GM21737 (cell line): ENCODE measurements around the gene GCAT.
"Not testable (repeated sequence)": the region's sequence is repeated elsewhere in the genome, so short reads cannot be mapped to it uniquely, and the experiment has no call there.

Source experiments
- ATAC-seq: cut with Tn5 transposase; IDR thresholded peaks from one replicate; pipeline ENCODE4 v1.9.1; 2021; ENCODE audit warnings: mild to moderate bottlenecking, moderate library complexity; ENCODE audit not compliant: unreplicated experiment

GCAT gene

DNA sequence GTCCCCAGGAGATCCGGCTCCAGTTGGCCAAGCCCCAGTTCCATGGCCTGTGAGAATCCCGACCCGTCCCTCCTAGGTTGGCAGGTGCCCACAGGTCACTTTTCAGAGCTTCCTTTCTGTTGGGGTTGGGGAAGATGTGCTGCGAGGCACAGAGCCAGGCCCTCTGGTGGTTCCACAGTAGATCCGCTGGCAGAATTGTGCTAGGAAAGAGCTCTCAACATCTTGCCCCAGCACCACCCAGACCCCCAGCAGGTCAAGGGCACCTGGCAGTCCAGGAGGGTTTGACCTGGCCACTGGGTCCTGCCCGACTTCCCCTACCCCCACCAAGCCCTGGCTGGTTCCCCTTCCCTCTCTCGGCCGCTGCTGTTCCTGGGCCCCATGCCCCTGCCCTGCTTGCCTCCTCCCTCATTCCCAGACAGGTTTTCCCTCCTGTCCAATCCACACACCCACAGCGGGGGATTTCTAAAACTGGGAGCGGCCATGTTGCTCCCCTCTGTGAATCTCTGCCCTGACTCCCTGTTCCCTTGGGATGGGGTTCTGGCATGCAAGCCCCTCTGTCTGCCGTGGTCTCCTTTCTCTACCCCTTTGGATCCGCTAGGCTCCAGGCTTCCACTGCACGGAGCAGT is 26.2 kb upstream of the GCAT start:
- ATAC-seq: no peak

DNA sequence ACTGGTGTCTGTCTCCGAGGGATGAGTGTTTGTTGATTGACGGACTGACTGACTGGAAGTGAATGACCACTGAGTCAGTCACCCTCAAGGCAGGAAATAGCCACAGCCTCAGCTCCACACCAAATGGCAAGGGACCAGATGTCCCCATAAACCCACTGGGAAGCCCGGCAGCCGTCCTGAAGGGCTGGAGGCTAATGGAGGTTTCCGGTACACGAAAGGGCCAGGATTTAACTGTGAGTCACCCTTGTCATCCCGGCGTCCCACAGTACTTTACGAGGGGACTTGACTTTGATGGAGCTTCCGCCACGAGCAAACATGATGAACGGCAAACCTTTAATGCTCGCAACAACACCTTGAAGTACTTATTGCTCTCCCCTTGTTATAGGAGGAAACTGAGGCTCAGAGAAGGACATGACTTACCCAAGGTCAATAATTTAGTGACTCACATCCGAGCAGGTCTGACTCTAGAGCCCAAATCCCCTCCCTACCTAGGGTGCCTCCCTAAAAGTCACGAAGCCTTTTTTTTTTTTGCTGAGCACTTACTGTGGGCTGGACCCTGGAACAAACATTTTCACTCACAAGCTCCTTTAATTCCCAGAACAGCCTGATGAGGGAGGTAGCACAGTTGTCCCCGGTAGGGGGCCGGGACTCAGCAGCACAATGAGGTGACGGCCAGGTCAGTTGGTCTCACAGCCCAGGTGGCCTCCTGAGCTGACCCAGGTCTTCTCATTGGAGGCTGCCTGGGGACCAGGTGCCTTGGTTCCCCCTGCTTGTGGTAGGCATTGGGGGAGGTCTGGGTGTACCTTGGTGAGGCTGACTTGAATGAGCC is 25.2 kb upstream of the GCAT start:
- no peak for ATAC-seq

- ATAC-seq: no peak
These were observed 22.8 kb upstream of the GCAT start for GRCh38 chr22:37784829-37785495.

- ATAC-seq: no peak
These were observed 17.5 kb upstream of the GCAT start for GRCh38 chr22:37790234-37790633.

DNA sequence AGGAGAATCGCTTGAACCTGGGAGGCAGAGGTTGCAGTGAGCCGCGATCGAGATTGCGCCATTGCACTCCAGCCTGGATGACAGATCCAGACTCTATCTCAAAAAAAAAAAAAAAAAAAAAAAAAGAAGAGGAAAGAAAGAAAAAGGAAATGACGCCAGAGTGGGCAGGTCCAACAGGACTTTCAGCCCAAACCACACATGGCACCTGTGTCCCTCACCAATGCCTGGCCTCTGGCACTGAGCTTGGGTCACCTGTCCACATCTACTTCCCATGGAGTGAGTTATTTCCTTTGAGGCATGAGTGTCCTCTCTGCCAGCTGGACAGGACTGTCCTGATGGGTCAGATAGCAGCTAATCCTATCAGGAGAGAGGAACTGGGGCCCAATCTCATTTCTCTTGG is 15.2 kb upstream of the GCAT start:
- ATAC-seq: no peak

DNA sequence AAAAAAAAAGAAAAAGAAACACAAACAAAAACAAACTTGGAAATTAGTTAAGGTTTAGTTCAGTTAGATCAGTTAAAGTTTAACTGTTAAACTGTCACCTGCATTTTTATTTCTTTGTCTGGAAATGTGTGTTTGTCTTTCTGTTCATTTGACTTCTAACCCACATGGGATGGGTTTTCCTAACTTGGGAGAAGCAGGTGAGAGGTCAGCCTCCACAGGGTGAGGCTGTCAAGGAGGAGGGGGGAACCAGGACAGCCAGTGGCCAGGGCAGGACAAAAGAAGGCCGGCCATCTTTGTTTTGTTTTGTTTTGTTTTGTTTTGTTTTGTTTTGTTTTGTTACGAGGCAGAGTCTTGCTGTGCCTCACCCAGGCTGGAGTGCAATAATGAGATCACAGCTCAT is 13.4 kb upstream of the GCAT start:
- ATAC-seq: no peak

DNA sequence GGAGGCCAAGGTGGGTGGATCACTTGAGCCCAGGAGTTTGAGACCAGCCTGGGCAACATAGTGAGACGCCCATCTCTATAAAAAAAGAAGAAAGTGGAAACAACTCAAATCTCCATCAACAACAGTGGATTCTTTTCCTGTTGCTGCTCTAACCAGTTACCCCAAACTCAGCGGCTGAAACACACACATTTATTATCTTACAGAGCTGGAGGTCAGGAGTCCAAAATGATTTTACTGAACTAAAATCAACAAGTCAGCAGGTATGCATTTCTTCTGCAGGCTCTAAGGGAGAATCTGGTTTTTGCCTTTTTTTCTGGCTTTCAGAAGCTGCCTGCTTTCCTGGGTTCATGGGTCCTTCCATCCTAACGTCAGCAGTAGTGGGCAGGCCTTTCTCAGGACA is 11.7 kb upstream of the GCAT start:
- no peak for ATAC-seq

DNA sequence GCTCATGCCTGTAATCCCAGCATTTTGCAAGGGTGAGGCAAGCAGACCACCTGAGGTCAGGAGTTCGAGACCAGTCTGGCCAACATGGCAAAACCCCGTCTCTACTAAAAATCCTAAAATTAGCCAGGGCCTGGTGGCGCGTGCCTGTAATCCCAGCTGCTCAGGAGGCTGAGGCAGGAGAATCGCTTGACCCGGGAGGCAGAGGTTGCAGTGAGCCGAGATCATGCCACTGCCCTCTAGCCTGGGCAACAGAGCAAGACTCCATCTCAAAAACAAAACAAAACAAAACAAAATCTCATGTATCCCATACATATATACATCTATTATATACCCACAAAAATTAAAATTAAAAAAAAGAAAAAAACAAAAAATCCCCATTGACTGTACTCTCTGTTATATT is 10.5 kb upstream of the GCAT start:
- ATAC-seq: not testable (repeated sequence)

DNA sequence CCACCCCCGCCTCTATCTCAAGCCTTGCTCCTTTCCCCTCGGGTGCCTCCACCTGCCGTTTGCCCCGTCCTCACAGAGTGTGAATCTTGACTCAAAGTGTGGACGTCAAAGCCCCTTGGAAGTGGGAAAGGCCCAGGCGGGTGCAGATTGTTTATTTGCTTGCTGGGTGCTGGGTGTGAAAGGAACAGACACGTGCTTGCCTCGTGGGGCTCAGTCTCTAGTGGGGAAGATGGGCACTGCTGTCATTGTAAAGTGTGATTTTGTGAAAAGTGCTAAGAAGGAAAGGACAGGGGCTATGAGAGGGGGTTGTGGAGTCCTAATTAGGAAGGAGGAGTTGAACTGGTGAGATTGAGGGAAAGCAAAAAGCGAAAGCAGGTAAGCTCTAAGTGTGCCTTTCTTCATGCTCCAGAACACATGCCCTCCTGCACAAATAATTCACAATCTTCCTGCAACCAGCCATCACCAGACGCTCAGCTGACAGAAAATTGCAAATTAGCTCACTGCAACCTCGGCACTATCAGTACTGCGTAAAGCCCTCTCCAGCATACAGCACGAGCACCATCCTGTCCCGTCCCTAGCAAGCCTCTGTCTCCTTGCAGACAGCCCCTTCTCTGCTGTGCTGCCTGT is 9.7 kb upstream of the GCAT start:
- ATAC-seq: no peak

DNA sequence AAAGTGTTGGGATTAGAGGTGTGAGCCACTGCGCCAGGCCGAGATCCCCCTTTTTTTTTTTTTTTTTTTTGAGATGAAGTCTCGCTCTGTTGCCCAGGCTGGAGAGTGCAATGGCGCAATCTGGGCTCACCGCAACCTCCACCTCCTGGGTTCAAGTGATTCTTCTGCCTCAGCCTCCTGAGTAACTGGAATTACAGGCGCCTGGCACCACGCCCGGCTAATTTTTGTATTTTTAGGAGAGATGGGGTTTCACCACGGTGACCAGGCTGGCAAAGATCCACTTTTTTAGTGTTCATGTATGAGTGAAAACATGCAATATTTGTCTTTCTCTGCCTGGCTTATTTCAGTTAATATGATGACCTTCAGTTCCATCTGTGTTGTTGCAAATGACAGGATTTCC is 7.8 kb upstream of the GCAT start:
- not testable (repeated sequence) for ATAC-seq

DNA sequence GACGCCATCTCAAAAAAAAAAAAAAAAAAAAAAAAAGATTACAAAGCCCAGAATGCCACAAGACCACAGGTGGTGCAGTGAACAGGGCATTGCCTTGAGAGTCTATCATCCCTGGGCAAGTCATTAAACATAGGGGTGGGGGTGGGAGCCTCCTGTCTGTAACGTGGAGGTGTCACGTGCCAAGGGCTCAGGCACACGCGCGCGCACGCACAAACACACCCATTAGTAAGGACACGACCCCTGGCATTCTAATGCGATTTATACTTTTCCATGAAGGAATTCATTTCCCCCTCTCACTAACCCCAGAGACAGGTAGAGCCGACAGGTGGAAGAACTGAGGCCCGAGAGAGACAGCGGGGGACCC is 5.8 kb upstream of the GCAT start:
- no peak for ATAC-seq

- ATAC-seq: no peak
These were observed 5.2 kb upstream of the GCAT start for GRCh38 chr22:37802310-37803194.

DNA sequence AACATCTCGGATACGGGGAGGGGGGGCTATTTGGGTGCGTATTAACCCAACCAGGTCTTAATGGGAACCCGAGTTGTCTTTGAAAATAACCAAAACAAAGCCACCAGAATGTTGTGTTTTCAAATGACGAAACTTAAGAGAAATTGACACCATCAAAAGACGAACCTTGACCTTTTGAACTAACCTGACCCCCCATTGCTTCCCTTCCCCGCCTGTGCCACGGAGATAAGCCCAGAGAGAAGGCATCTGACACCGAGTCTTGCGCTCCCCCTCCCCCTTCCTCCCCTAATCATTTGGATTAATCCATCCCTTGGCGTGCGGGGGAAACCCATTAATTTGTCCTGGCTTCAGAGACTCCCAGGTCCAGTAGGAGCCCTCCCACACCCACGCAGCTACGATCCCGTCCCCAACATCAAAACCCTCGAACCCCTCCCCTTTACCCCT is 4.5 kb upstream of the GCAT start:
- ATAC-seq: no peak

- ATAC-seq: no peak
These were observed 3.9 kb upstream of the GCAT start for GRCh38 chr22:37803639-37804351.

- ATAC-seq: no peak
These were observed 3.3 kb upstream of the GCAT start for GRCh38 chr22:37804352-37804880.

- ATAC-seq: no peak
These were observed 2.6 kb upstream of the GCAT start for GRCh38 chr22:37804881-37805809.

DNA sequence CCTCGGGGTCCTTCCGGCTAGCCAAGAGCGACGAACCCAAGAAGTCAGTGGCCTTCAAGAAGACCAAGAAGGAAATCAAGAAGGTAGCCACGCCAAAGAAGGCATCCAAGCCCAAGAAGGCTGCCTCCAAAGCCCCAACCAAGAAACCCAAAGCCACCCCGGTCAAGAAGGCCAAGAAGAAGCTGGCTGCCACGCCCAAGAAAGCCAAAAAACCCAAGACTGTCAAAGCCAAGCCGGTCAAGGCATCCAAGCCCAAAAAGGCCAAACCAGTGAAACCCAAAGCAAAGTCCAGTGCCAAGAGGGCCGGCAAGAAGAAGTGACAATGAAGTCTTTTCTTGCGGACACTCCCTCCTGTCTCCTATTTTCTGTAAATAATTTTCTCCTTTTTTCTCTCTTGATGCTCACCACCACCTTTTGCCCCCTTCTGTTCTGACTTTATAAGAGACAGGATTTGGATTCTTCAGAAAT is 1.9 kb upstream of the GCAT start:
- ATAC-seq: no peak
